SKM-1 (cell line): Measurements from ENCODE around the gene B4GALT2.

Source experiments
- DNase-seq: peaks from one replicate; lab custom pipeline; 2025; ENCODE audit not compliant: unreplicated experiment; lab: John Stamatoyannopoulos, UW

The B4GALT2 gene

DNA sequence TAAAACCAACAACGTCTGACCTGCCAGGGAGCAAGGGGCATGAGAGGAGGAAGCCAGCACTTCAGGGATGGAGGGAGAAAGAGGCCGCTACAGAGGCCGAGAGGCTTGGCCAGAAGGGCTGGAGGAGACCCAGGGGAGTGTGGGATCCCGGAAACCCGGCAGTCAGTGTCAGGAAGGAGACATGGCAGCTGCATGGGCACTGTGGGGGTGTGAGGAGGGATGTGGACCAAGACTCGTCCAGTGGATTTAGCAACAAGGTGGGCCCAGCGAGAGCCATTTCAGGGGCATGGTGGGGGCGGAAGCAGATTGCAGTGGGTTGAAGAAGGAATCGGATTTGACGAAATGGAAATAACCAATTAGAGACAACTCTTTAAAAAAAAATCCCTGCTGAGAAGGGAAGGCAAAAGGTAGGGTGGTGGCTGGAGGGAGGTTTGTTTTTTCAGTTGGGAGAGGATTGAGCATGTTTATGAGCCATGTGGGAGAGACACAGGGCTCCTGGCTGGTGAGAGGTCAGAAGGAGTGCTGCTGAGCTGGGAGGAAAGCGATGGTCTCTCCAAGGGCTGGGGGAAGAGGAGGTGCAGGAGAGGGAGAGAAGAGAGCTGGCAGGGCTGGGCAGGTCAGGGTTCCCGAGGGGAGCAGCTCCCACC lies 4.4 kb downstream of the B4GALT2 start:
- DNase-seq = no peak

- no peak for DNase-seq
Measured at GRCh38 chr1:43984855-43985254, 5.8 kb downstream of the B4GALT2 start.

GRCh38 chr1:43985984-43986595 lies 7.1 kb downstream of the B4GALT2 start:
- no peak for DNase-seq

GRCh38 chr1:43986712-43987111 lies 7.7 kb downstream of the B4GALT2 start:
- DNase-seq = no peak

DNA sequence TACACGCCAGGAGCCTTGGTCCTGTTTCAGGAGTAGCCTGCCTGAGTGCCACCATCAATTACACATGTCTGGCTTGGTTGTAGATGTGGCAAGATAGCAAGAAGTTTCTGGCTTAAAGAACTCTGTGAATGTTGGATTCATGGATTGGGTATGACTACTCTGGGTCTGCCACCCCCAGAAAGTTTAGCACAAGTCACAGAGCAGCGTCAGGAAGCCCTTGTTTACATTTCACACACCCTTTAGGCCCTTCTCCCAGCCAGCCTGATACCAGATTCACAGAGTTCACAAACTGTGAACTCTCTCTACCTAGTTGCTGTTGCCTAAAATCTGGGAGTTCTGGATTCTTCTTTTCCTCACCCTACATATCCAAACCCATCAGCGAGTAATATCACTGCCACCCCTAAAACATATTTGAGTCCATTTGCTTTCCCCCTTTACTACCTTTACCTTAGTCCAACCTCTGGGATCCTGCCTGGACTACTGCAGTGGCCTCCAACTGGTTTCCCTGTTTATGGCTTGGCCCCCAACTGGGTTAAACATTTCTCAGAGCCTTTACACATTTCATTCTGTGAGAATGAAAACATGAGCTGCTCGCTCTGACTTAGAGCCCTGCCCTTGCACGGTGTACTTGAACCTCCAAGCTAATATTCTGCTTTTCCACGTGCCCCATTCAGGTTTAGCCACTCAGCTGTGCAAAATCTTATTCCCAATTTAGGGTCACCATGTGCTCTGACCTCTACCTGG lies 8.3 kb downstream of the B4GALT2 start:
- no peak for DNase-seq

GRCh38 chr1:43990271-43991199 lies 11.5 kb downstream of the B4GALT2 start:
- no peak for DNase-seq

GRCh38 chr1:43991200-43991475 lies 12.1 kb downstream of the B4GALT2 start:
- DNase-seq = no peak

DNA sequence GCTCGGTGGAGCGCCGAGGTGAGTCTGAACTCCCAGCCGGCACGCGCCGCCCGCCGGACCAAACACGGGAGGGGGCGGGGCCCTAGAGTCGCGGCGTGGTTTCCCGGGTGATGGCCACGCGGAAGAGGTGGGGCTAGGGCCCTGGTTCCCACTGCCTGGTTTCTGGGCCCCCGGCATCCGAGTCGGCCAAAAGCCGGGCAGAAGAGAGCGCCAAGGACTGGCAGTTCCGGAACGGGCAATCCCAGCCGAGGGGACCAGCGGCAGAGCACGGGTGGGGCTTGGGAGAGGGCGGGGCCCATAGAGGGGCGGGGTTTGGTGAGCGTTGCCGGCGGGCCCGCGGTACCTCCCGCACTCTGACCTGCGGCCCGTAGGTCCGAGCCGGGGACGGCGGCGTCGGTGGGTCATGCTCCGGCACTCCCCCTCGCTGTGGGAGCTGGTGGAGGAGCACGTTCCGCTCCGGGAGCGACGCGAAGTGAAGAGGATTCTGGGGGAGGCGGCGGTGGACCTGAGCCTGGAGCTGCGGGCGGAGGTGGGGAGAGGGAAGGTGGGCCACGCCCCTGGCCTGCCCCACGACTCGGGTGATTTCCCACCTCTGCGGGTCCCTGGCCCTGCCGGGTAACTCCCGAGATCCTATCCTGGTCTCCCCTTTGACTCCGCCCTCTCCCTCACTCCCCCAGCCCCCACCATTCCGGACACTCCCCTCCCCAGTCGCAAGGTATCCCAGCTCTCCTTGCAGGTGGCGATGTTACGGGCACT lies 12.6 kb downstream of the B4GALT2 start, which contains the start of gene CCDC24:
Gene CCDC24 (plus strand): TSS at position 124 of the 756 bp plus-strand sequence. CDS start 280 bp downstream, at position 404.
- DNase-seq = peak; percentile 45

DNA sequence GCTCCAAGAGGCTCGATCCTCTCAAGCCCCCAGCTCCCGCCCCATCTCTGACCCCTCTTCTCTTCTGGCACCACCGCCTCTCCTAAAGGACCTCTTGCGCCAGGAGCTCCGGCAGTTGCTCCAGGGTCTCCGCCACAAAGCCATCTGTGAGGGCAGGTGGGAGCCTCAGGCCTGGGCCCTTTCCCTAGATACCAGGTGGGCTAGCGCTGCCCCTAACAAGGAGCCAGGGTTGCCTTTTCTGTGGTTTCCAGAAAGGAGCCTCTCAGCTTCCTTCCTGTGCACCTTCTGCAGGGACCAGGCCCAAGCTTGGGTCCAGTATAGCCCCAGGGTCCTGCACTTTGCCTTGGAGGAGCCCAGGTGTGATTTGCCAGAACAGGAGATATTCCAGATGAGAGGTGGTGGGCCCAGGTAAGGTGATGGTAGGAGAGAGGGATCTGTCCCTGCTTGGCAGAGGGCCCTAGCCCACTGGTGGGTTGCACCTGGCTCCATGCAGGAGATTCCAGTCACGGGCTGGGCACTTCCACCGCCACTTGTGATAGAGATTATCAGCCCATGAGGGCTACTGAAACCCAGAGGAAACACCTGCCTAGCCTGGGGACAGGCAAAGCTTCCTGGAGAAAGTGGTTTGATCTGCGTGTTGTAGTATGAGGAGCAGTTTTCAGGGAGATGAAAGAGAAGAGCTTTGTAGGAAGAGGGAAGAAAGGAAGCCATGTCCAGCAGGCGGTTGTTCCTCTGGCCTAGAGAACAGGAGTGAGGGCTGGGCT lies 13.4 kb downstream of the B4GALT2 start:
- no peak for DNase-seq

- DNase-seq = no peak
Measured at GRCh38 chr1:43993206-43993914, 14.3 kb downstream of the B4GALT2 start.

GRCh38 chr1:43994071-43994470 lies 15.1 kb downstream of the B4GALT2 start:
- no peak for DNase-seq

GRCh38 chr1:43994794-43995790 lies 16.1 kb downstream of the B4GALT2 start:
- peak; percentile 31 for DNase-seq

DNA sequence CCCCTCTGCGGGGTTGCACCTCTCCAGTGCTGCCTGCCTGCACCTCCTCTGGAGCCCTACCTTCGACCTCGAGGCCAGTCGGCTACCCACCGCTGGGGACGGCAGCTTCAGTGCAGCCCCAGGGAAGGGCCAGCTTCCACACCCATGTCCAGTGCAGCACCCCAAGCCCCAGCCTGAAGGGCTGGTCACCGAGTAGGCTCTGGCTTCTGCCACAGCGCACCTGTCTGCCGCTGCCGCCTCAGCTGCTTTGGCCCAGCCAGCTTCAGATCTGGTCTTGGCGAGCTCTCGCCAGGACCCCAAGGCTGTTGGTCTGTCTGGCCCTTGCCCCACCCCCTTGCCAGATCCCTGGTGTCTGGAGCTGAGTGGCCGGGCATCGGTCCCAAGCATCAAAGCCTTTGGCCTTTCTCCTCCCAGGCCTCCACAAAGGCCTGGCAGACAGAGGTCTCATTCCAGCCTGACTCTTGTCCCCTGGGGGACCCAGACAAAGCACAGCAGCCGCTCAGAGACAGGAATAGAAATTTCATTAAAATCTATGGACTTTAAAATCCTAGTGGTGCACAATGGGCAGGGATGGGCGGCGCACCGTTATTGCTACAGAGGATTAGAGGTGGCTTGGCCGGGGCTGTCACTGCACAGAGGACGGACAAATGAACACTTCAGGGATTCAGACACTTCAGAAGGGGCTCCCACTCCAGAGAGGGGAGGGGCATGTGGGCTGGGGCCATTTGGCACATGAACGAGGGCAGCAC lies 17.1 kb downstream of the B4GALT2 start:
- no peak for DNase-seq

DNA sequence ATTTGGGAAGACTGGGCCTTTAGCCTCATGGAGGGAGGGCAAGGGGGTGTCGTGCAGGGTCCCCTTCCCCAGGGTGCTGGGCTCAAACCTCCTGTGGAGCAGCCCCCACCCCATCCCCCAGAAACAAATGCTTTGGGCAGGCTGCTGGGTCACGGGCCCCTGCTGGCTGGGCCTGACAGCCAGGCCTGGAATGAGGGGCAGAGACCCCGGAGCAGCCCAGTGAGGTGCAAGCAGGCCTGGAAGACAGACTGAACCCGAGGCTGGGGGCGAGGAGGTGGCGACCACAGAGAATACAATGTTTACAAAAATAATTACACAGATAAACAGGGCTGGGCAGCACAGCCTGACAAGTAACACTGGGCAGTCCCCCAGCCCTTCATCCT lies 17.7 kb downstream of the B4GALT2 start:
- no peak for DNase-seq

GRCh38 chr1:43997295-43997999 lies 18.4 kb downstream of the B4GALT2 start:
- DNase-seq = no peak

DNA sequence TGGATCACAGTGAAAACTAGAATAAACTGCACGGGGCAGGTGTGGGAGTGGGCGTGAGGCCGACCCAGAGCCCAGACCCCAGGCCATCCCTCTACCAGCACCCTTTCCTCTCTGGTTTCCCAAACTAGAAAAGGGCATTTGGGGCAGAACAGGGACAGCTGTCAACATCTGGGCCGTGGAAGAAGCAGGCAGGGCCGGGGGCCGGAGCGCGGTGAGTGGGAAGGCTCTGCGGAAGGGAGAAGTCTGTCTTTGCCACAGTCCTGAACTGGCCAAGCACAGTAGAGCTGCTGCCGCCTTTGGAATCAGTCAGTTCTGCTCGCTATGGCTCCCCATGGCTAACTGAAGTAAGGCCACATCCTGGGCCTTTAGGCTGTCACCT lies 19.0 kb downstream of the B4GALT2 start:
- no peak for DNase-seq

GRCh38 chr1:43999455-43999854 lies 20.4 kb downstream of the B4GALT2 start:
- no peak for DNase-seq
